ENCODE results near the gene NUDT12.

- TF ChIP-seq, protein P1, sequence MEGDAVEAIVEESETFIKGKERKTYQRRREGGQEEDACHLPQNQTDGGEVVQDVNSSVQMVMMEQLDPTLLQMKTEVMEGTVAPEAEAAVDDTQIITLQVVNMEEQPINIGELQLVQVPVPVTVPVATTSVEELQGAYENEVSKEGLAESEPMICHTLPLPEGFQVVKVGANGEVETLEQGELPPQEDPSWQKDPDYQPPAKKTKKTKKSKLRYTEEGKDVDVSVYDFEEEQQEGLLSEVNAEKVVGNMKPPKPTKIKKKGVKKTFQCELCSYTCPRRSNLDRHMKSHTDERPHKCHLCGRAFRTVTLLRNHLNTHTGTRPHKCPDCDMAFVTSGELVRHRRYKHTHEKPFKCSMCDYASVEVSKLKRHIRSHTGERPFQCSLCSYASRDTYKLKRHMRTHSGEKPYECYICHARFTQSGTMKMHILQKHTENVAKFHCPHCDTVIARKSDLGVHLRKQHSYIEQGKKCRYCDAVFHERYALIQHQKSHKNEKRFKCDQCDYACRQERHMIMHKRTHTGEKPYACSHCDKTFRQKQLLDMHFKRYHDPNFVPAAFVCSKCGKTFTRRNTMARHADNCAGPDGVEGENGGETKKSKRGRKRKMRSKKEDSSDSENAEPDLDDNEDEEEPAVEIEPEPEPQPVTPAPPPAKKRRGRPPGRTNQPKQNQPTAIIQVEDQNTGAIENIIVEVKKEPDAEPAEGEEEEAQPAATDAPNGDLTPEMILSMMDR (conservative IDR thresholded peaks at IDR 0.05; ENCODE audit: low read length): no peak
- TF ChIP-seq EZH2phosphoT487 (IDR thresholded peaks at IDR 0.05; ENCODE audit: borderline replicate concordance): no peak
Observed at GRCh38 chr5:103522586-103522985, 40.0 kb downstream of the NUDT12 start.
